Measurements from ENCODE around the gene MYO3B.
"Not testable (repeated sequence)": the region's sequence is repeated elsewhere in the genome, so short reads cannot be mapped to it uniquely, and the experiment has no call there.

Gene MYO3B

DNA sequence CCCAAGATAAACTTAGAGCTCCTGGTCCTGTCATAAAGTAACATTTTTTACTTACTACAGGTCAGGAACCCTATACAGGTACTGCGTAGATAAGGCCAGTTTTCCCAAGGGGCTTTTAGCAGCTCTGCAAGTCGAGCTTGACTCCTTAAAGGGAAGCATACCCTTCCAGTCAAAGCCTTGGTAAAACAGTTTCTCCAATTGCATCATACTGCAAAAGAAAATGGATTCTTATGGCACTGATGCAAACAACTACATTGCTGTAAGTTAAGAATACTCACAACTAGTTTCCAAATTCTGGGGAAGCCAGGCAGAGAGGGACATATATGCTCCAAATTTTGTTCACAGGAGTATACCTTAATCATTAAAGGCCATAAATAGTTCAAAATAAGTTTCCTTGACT lies 31.0 kb downstream of the MYO3B start:
- DNase-seq (ENCODE audit: low read depth): no peak

DNA sequence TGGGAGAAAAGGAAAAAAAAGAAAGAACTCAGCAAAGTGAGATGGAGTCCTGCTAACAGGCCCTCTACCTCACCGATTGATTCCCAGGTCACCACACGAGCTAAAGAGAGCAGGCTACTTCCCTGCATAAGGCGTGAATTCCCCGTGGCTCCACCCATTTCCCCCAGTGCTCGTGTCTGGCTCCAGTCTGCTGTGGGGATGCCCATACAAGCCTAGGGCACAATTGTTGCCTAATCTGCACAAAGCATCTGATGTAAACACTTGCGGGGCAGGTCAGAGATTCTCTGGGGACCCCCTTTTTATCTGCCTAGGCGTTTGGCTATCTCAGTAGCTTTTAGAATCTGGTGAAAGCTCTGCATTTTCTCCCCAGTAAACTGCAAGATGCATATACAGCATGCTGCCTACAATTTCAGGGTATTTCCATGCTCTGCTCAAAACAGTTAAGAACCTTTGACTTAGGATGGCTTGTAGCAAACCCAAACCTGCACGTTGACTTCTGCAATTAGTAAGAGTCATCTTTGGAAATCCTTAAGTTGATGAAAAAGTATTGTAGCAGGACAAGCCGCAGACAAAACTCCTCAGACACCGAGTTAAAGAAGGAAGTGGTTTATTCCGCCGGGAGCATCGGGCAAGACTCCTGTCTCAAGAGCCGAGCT lies 34.8 kb downstream of the MYO3B start:
- no peak for DNase-seq (ENCODE audit: low read depth)

DNA sequence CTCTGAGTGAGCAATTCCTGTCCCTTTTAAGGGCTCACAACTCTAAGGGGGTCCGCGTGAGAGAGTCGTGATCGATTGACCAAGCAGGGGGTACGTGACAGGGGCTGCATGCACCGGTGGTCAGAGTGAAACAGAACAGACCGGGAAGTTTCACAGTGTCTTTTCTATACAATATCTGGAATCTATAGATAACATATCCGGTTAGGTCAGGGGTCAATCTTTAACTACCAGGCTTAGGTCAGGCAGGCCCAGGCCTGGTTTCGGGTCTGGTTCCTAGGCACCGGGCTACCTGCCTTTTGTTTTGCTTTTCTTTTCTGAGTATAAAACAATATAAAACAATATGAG lies 35.3 kb downstream of the MYO3B start:
- not testable (repeated sequence) for DNase-seq (ENCODE audit: low read depth)

DNA sequence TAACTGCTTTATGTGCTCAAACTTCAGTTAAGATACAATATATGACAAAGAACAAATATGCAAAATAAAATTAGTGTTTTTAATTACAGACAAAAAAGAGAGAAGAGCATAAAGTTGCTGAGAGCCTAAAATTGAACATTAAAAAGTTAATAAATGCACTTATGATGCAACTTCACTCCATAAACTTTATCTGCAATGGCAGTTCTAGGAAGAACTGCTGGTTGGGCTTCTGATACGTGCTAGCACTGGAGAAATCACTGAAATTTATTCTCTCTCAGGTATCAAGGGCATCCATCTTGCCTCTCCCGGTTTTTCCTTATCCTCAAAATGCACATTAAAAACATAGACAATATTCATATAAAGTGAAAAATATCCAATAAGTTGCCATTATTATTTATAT lies 35.7 kb downstream of the MYO3B start:
- DNase-seq (ENCODE audit: low read depth): no peak

DNA sequence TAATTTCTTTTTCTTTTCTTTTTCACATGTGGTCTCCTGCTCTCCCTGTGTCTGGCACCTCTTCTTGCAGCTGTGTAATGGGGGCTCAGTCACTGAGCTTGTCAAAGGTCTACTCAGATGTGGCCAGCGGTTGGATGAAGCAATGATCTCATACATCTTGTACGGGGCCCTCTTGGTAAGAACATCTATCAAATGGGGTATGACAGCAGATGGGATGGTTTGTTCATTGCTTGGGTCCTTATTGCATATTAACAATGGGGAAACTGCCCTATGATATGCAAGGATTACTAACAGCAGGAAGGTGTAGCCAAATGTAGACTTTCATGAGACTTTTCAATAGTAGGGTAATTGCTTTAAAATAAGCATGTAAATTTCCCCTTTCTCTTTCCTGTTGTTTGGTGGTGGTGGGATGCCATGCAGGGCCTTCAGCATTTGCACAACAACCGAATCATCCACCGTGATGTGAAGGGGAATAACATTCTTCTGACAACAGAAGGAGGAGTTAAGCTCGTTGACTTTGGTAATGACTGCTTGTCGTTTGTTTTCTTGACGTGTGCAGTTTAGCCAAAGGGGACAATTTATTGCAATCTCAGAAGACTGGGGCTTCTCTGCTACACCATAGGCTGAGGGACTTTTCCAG lies 36.5 kb downstream of the MYO3B start:
- no peak for DNase-seq (ENCODE audit: low read depth)

DNA sequence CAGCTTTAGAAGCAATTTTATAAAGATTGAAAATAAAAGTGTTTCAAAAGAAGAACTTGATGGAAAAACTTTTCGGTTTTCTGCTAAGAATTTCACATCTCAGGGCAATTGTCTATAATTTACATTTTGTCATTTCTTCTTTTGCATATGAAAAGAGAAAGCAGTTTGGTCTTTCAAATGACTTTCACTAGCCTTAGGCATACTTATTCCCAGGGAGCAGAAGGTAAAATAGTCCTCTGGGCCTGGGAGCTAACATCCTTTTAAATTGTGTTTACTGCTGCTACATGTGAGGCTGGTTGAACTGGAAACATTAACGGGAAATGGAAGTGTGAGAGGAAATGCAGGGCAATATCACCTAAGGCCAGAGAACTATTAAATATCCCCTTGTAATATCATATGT lies 37.1 kb downstream of the MYO3B start:
- DNase-seq (ENCODE audit: low read depth): no peak

DNA sequence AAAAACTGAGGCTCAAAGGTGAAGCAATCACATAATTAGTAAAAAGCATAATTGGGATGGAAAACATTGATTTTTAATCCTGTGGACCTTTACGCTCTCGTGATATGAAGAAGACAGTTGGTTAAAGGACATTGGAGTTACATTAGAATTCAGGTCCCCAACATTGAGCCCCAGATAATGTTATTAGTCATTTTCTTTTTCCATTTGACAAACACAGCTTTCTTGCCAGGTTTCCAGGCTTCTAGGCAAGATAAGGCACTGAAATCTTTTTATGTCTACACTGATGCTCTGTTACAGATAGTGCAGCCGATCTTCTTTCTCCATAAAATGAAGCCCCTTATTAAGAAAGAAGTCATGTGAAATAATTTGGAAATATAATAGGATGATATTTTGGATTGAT lies 38.5 kb downstream of the MYO3B start:
- DNase-seq (ENCODE audit: low read depth): no peak

DNA sequence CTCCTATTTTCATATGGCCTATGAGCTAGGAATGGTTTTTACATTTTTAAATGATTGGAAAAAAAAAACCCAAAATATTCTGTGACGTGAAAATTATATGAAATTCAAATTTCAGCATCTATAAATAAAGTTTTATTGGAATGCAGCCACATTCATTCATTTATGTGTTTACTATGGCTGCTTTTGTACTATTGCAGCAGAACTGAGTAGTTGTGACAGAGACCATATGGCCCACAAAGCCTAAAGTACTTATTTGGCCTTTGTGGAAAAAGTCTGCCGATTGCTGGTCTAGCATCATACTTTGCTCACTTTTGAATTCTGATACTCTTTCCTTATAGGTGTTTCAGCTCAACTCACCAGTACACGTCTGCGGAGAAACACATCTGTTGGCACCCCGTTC lies 39.0 kb downstream of the MYO3B start:
- DNase-seq (ENCODE audit: low read depth): no peak

GRCh38 chr2:170217778-170218251 lies 39.9 kb downstream of the MYO3B start:
- no peak for DNase-seq (ENCODE audit: low read depth)

- DNase-seq (ENCODE audit: low read depth): no peak
Measured at GRCh38 chr2:170218456-170218855, 40.5 kb downstream of the MYO3B start.

DNA sequence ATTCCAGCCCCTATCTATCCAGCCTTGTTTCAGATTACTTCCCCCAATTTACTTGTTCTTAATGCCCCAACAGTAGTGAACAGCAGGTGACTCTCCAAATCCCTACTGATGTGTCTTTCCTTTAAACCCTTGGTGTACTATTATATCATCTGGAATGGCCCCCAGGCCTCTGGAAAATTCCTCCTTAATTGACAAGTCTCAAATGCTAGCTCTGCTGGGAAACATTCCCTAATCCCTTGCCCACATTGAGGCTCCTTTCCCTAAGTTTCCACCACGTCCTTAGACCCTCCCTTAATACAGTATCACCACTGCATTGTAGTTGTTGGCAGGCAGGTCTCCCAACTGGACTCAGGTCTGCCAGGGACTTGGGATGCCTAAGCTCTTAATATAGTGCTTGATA lies 41.0 kb downstream of the MYO3B start:
- DNase-seq (ENCODE audit: low read depth): no peak

DNA sequence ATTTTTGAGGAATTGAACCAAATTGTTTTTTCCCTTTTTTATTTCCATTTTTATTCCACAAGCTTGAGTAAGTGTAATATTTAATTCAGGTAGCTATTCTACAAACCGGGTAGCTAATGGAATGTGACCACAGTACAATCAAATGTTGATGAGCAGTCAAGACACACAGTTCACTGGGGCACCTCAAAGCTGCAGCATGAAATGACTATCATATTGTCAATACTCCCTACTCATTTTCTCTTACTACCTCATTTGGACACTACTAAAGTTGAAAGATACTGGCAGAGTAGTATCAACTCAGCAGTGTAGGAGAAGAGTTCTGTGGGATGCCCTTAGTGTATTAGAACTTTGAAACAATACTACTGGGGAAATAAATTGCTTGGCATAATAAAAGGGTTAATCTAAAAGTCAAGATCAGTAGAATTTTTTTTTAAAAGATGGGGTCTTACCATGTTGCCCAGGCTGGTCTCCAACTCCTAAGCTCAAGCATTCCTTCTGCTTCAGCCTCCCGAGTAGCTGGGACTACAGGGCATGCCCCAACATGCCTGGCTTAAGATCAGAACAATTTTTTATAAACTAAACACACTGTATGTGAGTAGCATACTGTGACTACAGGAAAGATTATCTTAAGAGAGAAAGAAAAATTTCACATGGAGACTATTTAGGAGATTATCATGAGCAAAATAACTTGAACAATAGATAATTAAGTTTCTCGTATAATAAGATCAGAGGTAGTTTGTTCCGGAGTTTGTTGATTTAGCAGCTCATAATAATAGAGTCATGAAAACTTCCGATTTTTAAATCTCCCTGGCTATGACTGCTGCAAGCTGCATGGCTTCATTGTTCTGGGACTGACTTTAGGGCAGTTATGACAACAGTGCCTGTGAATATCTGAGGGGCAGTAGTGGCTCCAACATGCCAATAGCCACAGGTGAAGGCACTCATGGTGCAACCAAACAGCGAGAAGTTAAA lies 43.7 kb downstream of the MYO3B start:
- DNase-seq (ENCODE audit: low read depth): no peak

GRCh38 chr2:170222298-170222697 lies 44.4 kb downstream of the MYO3B start:
- DNase-seq (ENCODE audit: low read depth): no peak

DNA sequence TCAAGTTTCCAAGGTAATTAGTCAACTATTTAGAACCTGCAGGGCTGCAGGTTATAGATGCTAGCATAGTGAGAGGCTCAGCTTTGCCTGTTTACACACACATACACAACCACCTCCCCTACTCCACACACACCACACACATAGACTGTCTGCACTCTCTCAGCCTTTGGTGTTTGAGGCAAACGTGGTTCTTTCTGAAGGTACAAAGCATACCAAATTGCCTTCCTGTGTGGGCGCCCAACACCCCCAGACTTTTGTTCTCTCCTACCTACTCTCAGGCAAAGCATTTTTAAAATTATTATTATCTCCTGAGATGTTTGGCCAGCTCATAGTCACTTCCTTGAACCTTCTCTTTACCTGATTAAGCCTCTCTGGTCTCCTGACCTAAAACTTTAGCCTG lies 44.9 kb downstream of the MYO3B start:
- no peak for DNase-seq (ENCODE audit: low read depth)

DNA sequence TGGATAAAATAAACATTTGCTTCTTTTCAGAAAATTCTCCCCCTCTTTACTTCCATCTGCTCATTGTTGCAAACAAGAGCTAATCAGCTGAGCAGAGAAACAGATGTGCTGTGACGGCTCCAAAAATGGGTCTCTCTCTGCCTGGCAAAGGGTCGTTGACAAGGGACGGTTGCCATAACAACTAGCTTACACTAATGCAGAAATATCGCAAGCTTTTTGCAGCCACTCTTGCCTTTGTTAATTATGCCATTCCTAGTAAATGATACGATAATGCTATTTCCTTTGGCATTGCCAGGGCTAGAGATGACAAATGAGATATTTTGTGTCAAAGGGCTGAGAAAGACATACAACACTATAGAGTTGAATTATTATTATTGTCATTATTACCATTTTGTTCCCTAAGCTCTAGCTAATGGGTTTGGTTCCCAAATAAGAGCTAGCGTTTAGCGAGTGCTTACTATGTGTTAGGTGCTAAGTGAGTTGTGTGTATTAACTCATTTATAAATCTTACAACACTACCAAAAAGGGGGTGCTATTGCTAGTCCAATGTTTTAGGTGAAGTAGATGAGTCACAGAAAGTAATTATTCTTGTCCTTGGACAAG lies 46.8 kb downstream of the MYO3B start:
- DNase-seq (ENCODE audit: low read depth): no peak

GRCh38 chr2:170226216-170226615 lies 48.3 kb downstream of the MYO3B start:
- no peak for DNase-seq (ENCODE audit: low read depth)

DNA sequence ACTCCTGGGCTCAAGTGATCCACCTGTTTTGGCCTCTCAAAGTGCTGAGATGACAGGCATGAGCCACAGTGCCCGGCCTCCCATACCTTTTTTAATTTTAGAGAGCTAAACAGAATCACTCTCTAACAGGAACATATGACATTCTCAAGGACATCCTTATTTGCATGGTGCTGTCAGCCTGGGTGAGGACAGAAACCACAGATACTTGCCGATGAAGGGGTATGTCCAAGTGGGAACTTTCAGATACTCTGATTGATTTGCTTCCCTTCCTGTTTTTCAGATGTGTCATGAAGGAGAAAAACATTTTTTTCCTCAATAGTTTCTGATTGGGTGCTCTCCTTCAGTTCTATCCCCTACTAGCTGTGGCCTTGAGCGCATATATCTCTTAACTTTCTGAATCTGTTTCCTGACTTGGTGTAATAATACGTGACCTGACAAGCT lies 49.6 kb downstream of the MYO3B start:
- no peak for DNase-seq (ENCODE audit: low read depth)

DNA sequence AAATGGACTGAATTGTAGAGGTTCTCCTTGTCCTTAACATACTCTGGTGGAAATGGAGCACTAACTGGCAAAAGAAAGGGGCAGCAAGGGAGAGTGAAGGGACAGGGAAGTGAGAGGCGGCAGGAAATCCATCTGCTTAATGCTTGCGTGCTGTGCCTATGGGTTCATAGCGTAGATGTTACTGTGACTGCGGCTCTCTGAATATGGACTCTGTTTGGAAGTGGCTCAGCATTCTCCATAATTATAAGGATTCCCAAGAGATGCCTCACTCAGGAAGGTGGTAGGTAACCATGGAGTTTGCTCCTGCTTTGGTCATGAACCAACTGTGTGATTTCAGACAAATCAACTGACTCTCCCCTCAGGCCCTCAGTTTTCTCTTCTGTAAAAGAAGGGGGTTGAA lies 50.0 kb downstream of the MYO3B start:
- no peak for DNase-seq (ENCODE audit: low read depth)

DNA sequence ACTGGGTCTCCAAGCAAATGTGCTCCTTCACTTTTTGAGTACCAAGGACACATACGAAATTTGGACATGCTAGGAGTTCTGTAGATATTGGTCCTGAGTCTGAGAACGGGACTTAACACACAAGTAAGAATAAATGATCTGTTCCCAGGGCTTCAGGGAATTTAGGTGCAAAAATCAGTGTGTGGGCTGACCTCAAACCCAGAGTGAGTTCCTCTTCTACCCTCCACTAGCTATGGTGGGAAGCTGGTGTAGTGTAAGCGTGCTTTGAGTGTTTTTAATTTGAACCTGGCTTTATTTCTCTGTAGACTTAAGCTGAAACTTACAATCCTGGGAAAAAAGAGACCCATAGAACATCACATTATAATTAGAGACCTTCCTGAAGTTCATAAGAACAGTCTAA lies 50.5 kb downstream of the MYO3B start:
- no peak for DNase-seq (ENCODE audit: low read depth)

DNA sequence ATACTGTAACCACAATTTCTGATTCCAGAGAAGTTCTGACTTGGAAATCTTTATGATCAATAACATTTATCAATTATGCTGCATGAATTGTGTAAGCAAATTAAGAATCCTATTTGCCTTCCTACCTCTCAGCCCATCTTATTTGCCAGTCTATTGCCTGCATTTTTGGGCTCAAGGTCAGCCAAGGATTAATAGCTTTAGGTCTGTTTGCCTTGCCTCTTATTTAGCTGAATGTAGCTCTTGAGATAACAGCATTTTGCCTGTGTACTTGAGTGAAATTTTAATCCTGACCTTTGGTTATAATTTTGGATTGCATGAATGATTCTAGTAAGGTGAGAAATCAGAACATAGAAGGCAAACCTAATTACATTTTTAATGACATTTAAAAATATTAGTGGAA lies 51.2 kb downstream of the MYO3B start:
- DNase-seq (ENCODE audit: low read depth): no peak

GRCh38 chr2:170229744-170230143 lies 51.8 kb downstream of the MYO3B start:
- no peak for DNase-seq (ENCODE audit: low read depth)

DNA sequence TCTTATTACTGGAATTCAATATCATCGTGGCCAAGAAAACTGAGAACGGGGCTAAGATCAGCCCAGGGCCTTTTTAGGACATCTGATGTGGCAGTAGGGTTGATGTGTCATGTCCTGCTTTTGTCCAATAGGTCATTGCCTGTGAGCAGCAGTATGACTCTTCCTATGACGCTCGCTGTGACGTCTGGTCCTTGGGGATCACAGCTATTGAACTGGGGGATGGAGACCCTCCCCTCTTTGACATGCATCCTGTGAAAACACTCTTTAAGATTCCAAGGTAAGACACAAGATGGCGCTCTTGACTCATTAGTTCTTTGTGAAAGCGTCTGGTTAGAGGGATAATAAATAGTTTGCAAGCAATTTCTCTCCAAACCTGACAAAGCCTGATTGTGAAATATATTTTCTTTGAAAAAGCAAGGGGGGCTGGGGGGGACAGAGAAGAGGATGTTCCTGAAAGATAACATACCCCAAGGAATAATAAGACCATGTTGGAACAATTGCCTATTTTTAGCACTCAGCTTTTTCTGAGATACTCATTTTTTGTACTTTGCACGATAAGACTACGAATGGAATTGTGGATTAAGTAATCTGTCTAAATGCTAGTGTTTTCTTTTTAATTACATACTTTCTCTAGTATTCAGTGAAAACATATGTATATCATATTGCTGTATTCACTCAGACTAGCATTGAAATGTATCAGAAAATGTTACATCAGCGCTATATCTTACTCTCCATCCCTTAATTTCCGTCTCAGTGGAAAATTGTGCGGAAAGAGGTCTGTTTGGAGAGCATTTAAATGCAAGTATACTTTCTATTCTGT lies 58.1 kb downstream of the MYO3B start:
- DNase-seq (ENCODE audit: low read depth): no peak

Data from stimulated activated CD4-positive, alpha-beta T cell treated with anti-CD3 and anti-CD28 coated beads, Interleukin-2, amount 100 ng/mL, for 4 hours (primary cell).